H1 (cell line): ENCODE measurements around the gene ADCY2. TPM values are rescaled to one million over a fixed set of nuclear protein-coding genes. Genes with fewer than 3 reads are reported as not detected.

Experiments used
- CTCF ChIA-PET: fragments of 300-600 bp; sonication (Branson Sonifier 250); formaldehyde crosslinking; loops from one replicate; lab custom pipeline; 2021; ENCODE audit not compliant: partially characterized antibody; lab: Charles Lee
- POLR2A ChIA-PET: fragments of 300-600 bp; sonication (Branson Sonifier 250); formaldehyde crosslinking; loops from one replicate; lab custom pipeline; 2021; ENCODE audit warnings: inconsistent platforms; ENCODE audit not compliant: partially characterized antibody; lab: Charles Lee
- DNase-seq, 2 experiments: peaks; one replicate each; pipeline versions ENCODE4 v3.0.0 to v3.0.0-alpha.2; 2010 to 2022; ENCODE audit warnings: low spot score in 2 of 2, low read depth in 1 of 2, mixed read lengths in 1 of 2
- FAIRE-seq: peaks from 2 replicates; lab custom pipeline; 2011; peaks lifted over from hg19 to GRCh38; lab: Jason Lieb, UNC
- H2AFZ ChIP-seq: 2 replicates; pipeline ENCODE4 v1.8.1; 2012; ENCODE audit warnings: low read length, inconsistent platforms
- H2AK5ac ChIP-seq: 2 replicates; pipeline ENCODE4 v1.6.1; 2013; ENCODE audit warnings: low read depth, low read length
- H2BK120ac ChIP-seq: replicated peaks from 2 replicates; pipeline ENCODE3; 2013; ENCODE audit warnings: low read depth, low read length, inconsistent platforms
- H2BK12ac ChIP-seq: 2 replicates; pipeline ENCODE4 v1.6.1; 2013; ENCODE audit warnings: low read depth, low read length
- H2BK15ac ChIP-seq: 2 replicates; pipeline ENCODE4 v1.6.1; 2013; ENCODE audit warnings: low read length
- H2BK20ac ChIP-seq: 2 replicates; pipeline ENCODE4 v1.6.1; 2013; ENCODE audit warnings: low read length
- H2BK5ac ChIP-seq: 2 replicates; pipeline ENCODE4 v1.6.1; 2013; ENCODE audit warnings: low read depth, low read length
- H3K14ac ChIP-seq: 2 replicates; pipeline ENCODE4 v1.6.1; 2013; ENCODE audit warnings: inconsistent platforms; ENCODE audit not compliant: insufficient read length
- H3K18ac ChIP-seq: 2 replicates; pipeline ENCODE4 v1.6.1; 2013; ENCODE audit warnings: low read length; ENCODE audit errors: extremely low read depth
- H3K23ac ChIP-seq: 2 replicates; pipeline ENCODE4 v1.6.1; 2013; ENCODE audit warnings: inconsistent platforms; ENCODE audit not compliant: insufficient read length
- H3K23me2 ChIP-seq: 2 replicates; pipeline ENCODE4 v1.6.1; 2013; ENCODE audit warnings: low read depth, low read length
- H3K27ac ChIP-seq: 2 replicates; pipeline ENCODE4 v1.6.1; 2011; ENCODE audit warnings: low read depth, low read length, inconsistent platforms
- H3K27me3 ChIP-seq, 4 experiments: replicated peaks in 1 of 4; 1 replicate in 1 of 4; 2 replicates in 3 of 4; pipeline versions ENCODE4 v1.6.1 to v1.8.1; 2011 to 2013; ENCODE audit warnings: low read length in 3 of 4, mild to moderate bottlenecking in 3 of 4, inconsistent platforms in 2 of 4, mixed read lengths in 2 of 4, moderate library complexity in 1 of 4; ENCODE audit not compliant: control insufficient read depth in 3 of 4, insufficient read depth in 3 of 4; ENCODE audit errors: extremely low read depth in 1 of 4
- H3K36me3 ChIP-seq, 4 experiments: 2 replicates each; pipeline versions ENCODE4 v1.6.1 to v1.8.1; 2011 to 2013; ENCODE audit warnings: mild to moderate bottlenecking in 4 of 4, low read length in 3 of 4, moderate library complexity in 2 of 4, control low read depth in 1 of 4, inconsistent platforms in 1 of 4; ENCODE audit not compliant: insufficient read depth in 4 of 4, control insufficient read depth in 2 of 4
- H3K4ac ChIP-seq: replicated peaks from 2 replicates; pipeline ENCODE3; 2013; ENCODE audit warnings: low read length, low read depth, mixed read lengths, inconsistent platforms; ENCODE audit not compliant: insufficient read length
- H3K4me1 ChIP-seq, 4 experiments: replicated peaks in 1 of 4; 1 replicate in 1 of 4; 2 replicates in 3 of 4; pipeline versions ENCODE4 v1.6.1 to v1.8.1; 2011 to 2013; ENCODE audit warnings: low read length in 3 of 4, inconsistent platforms in 2 of 4, mixed read lengths in 1 of 4; ENCODE audit not compliant: insufficient read depth in 4 of 4, control insufficient read depth in 3 of 4
- H3K4me2 ChIP-seq, 2 experiments: 2 replicates each; pipeline versions ENCODE4 v1.6.1 to v1.8.1; 2011 to 2013; ENCODE audit warnings: low read depth in 2 of 2, low read length in 2 of 2, control low read depth in 1 of 2, inconsistent platforms in 1 of 2, mild to moderate bottlenecking in 1 of 2; ENCODE audit not compliant: insufficient read depth in 1 of 2
- H3K4me3 ChIP-seq, 4 experiments: fragments of 200-600, 300-600 bp in 1 of 4; sonication (generic), shearing (Covaris generic), sonication (Bioruptor Twin) in 1 of 4; 2 replicates each; pipeline versions ENCODE4 v1.5.1 to v1.8.1; 2011 to 2016; ENCODE audit warnings: low read length in 4 of 4, low read depth in 3 of 4, control low read depth in 2 of 4, inconsistent platforms in 2 of 4, mild to moderate bottlenecking in 2 of 4, mixed read lengths in 1 of 4, moderate library complexity in 1 of 4; ENCODE audit not compliant: insufficient read depth in 2 of 4; ENCODE audit errors: extremely low read depth in 1 of 4
- H3K56ac ChIP-seq: replicated peaks from 2 replicates; pipeline ENCODE3; 2013; ENCODE audit warnings: low read depth, mild to moderate bottlenecking, mixed read lengths, low read length, inconsistent platforms; ENCODE audit not compliant: insufficient read length
- H3K79me1 ChIP-seq: 2 replicates; pipeline ENCODE4 v1.6.1; 2013; ENCODE audit warnings: low read depth, low read length, control low read depth
- H3K79me2 ChIP-seq, 2 experiments: 2 replicates each; pipeline versions ENCODE4 v1.6.1 to v1.8.1; 2012 to 2013; ENCODE audit warnings: low read length in 2 of 2, mild to moderate bottlenecking in 2 of 2, inconsistent platforms in 1 of 2; ENCODE audit not compliant: insufficient read depth in 2 of 2, control insufficient read depth in 1 of 2
- H3K9ac ChIP-seq, 4 experiments: replicated peaks in 1 of 4; 1 replicate in 1 of 4; 2 replicates in 3 of 4; pipeline versions ENCODE4 v1.6.1 to v1.8.1; 2011 to 2013; ENCODE audit warnings: low read depth in 3 of 4, low read length in 3 of 4, control low read depth in 2 of 4, mild to moderate bottlenecking in 2 of 4, moderate library complexity in 2 of 4, inconsistent platforms in 1 of 4; ENCODE audit errors: extremely low read depth in 1 of 4
- H3K9me3 ChIP-seq, 2 experiments: 2 replicates each; pipeline versions ENCODE4 v1.6.1 to v1.8.1; 2012 to 2013; ENCODE audit warnings: mild to moderate bottlenecking in 2 of 2, moderate library complexity in 2 of 2, control low read depth in 1 of 2, inconsistent platforms in 1 of 2, low read depth in 1 of 2, low read length in 1 of 2, mixed read lengths in 1 of 2; ENCODE audit not compliant: insufficient read depth in 2 of 2
- H4K20me1 ChIP-seq, 2 experiments: replicated peaks in 1 of 2; 2 replicates each; pipeline versions ENCODE3 to v1.8.1; 2011 to 2013; ENCODE audit warnings: inconsistent platforms in 2 of 2, low read length in 2 of 2, mild to moderate bottlenecking in 1 of 2; ENCODE audit not compliant: insufficient read depth in 2 of 2, control insufficient read depth in 1 of 2
- H4K5ac ChIP-seq: 2 replicates; pipeline ENCODE4 v1.6.1; 2013; ENCODE audit warnings: low read length, low read depth, mixed read lengths, inconsistent platforms; ENCODE audit not compliant: insufficient read length
- H4K8ac ChIP-seq: 2 replicates; pipeline ENCODE4 v1.8.0; 2013; ENCODE audit warnings: mild to moderate bottlenecking, moderate library complexity, low read length, inconsistent platforms; ENCODE audit not compliant: insufficient read depth; ENCODE audit errors: extremely low read depth
- H4K91ac ChIP-seq: replicated peaks from 2 replicates; pipeline ENCODE3; 2013; ENCODE audit warnings: low read length, mixed read lengths, inconsistent platforms; ENCODE audit not compliant: insufficient read length
- ATF3 ChIP-seq: IDR thresholded peaks from 2 replicates; pipeline ENCODE4 v1.6.1; 2011; ENCODE audit warnings: low read depth, mild to moderate bottlenecking, low read length; ENCODE audit not compliant: insufficient read depth
- EP300 ChIP-seq, 2 experiments: IDR thresholded peaks; 1 replicate in 1 of 2; 2 replicates in 1 of 2; pipeline ENCODE4 v1.6.1; 2011 to 2012; ENCODE audit warnings: low read depth in 2 of 2, low read length in 2 of 2, mild to moderate bottlenecking in 2 of 2, borderline replicate concordance in 1 of 2, inconsistent platforms in 1 of 2, moderate library complexity in 1 of 2
- GABPA ChIP-seq: IDR thresholded peaks from 2 replicates; pipeline ENCODE4 v1.6.1; 2011; ENCODE audit warnings: mild to moderate bottlenecking, low read length, moderate library complexity, borderline replicate concordance; ENCODE audit not compliant: insufficient read depth
- KDM1A ChIP-seq: fragments of 200-600, 300-600 bp; sonication (generic); IDR thresholded peaks from 2 replicates; pipeline ENCODE4 v1.7.1; 2016; ENCODE audit warnings: mild to moderate bottlenecking, low read length, borderline replicate concordance
- MAX ChIP-seq: IDR thresholded peaks from 2 replicates; pipeline ENCODE4 v1.6.1; 2012; ENCODE audit warnings: inconsistent platforms
- NANOG ChIP-seq: IDR thresholded peaks from 2 replicates; pipeline ENCODE4 v1.6.1; 2011; ENCODE audit warnings: low read length, low read depth, mild to moderate bottlenecking, inconsistent platforms; ENCODE audit not compliant: insufficient read depth, poor library complexity, severe bottlenecking
- NRF1 ChIP-seq: IDR thresholded peaks from 2 replicates; pipeline ENCODE4 v1.6.1; 2011; ENCODE audit warnings: mild to moderate bottlenecking, low read depth, low read length, improper control_type of control experiment
- POLR2AphosphoS5 ChIP-seq: IDR thresholded peaks from 2 replicates; pipeline ENCODE4 v1.6.1; 2011; ENCODE audit warnings: low read depth, low read length
- SP1 ChIP-seq: IDR thresholded peaks from 2 replicates; pipeline ENCODE4 v1.6.1; 2011; ENCODE audit warnings: low read depth, low read length
- SUZ12 ChIP-seq: fragments of 200-600 bp; sonication (generic); IDR thresholded peaks from 2 replicates; pipeline ENCODE4 v1.6.1; 2012; ENCODE audit warnings: mild to moderate bottlenecking, inconsistent platforms, low read length, moderate library complexity, mixed read lengths
- TCF12 ChIP-seq: IDR thresholded peaks from 2 replicates; pipeline ENCODE4 v1.6.1; 2011; ENCODE audit warnings: low read depth, mild to moderate bottlenecking, low read length
- ZNF274 ChIP-seq: IDR thresholded peaks from 2 replicates; pipeline ENCODE4 v1.7.0; 2012; ENCODE audit warnings: low read length, borderline replicate concordance; ENCODE audit errors: extremely low read depth
- WGBS, 2 experiments: shearing (Covaris generic) in 1 of 2; methylation state at CpG; one replicate each; pipeline versions ENCODE4 v1.1.6 to v1.1.7; 2013 to 2015; ENCODE audit warnings: low lambda C conversion rate in 2 of 2, mixed read lengths in 2 of 2, inconsistent platforms in 1 of 2, low coverage in 1 of 2, missing lambda C conversion rate in 1 of 2; ENCODE audit not compliant: insufficient replicate concordance in 2 of 2, insufficient coverage in 1 of 2, insufficient read length in 1 of 2; ENCODE audit errors: extremely low coverage in 1 of 2, missing lambda C conversion rate in 1 of 2; 5-methylcytosine and 5-hydroxymethylcytosine counted together
- polyA plus RNA-seq, 7 experiments: library from polyadenylated mRNA; depleted of rRNA in 3 of 7; stranded (reverse) in 5 of 7; unstranded in 2 of 7; fragments of >200 nt in 5 of 7; fragments of 200-250 nt in 2 of 7; gene quantifications; 1 replicate in 5 of 7; 2 replicates in 1 of 7; 4 replicates in 1 of 7; pipeline versions ENCODE4 v1.2.1 to v1.2.3, GENCODE V29; 2011 to 2013; ENCODE audit warnings: missing spikeins in 2 of 7, mixed read lengths in 2 of 7
- total RNA-seq: library from RNA; stranded (reverse); fragmentation: NEBNext Ultra II Directional; extraction: Animal tissue kit (Norgen Biotek cat#: 25700); gene quantifications from 2 replicates; pipeline ENCODE4 v1.2.1, GENCODE V29; 2021

Gene ADCY2
- total and polyA plus RNA-seq, 2 of the 8 experiments (the other 6 are each of a cell fraction or from before 2014, with no cell fraction given) = 35.8 to 122 TPM

GRCh38 chr5:7667216-7667767 is 271.4 kb downstream of the ADCY2 start:
- Histone ChIP-seq H2AFZ (no peak overlapping the region), H4K8ac (no peak overlapping the region), H3K79me2 (no peaks in the 10 kb centered on the region), H2BK120ac (no peak overlapping the region), H2BK12ac (no peak overlapping the region), H3K14ac (no peak overlapping the region), H3K56ac (no peak overlapping the region), H3K4me3 (no peak overlapping the region), H3K4me2 (no peak overlapping the region), H3K18ac (no peak overlapping the region), H2BK20ac (no peak overlapping the region), H4K5ac (no peak overlapping the region), H2AK5ac (no peak overlapping the region), H4K91ac (no peak overlapping the region), H4K20me1 (no peaks in the 10 kb centered on the region), H3K9ac (no peak overlapping the region), H3K23ac (no peak overlapping the region), H2BK5ac (no peak overlapping the region), H3K36me3 (peaks cover 0 to 5% (median 0%) of the 10 kb centered on the region in 4 experiments; a peak in 1 of 8 replicates), H2BK15ac (no peak overlapping the region), H3K4ac (no peak overlapping the region), H3K79me1 (no peaks in the 10 kb centered on the region), H3K9me3 (peaks cover 0 to 2% of the 10 kb centered on the region in 2 experiments; a peak in 1 of 4 replicates), H3K27me3 (no peaks in the 10 kb centered on the region), H3K27ac (no peak overlapping the region), H3K4me1 (peaks cover 0 to 12% (median 4%) of the 10 kb centered on the region in 4 experiments; a peak in 5 of 7 replicates), H3K23me2 (no peaks in the 10 kb centered on the region)
- no peak for DNase-seq
- POLR2A ChIA-PET = interaction anchor here (1.5 kb wide), 1 partner anchor 24 kb away, joined by 3 read pairs; no protein-coding TSS in a partner anchor
- CTCF ChIA-PET = interaction anchor here (1.4 to 12.2 kb wide), 2 partner anchors 19 to 26 kb away, joined by 3 to 84 read pairs; no protein-coding TSS in a partner anchor
- no peak for FAIRE-seq
- 80% methylated on average over 5 of the region's 5 CpGs; no CpG with 5 or more reads in 1 of the 2 experiments for WGBS, 2 experiments
- TF ChIP-seq TCF12 (no peak), SP1 (no peak), EP300 (IDR thresholded peaks at IDR 0.05; ENCODE audit: borderline replicate concordance in 1 of 2, low read depth in 2 of 2, low read length in 2 of 2) (no peak), POLR2AphosphoS5 (no peak), ZNF274 (no peak), NANOG (no peak), KDM1A (no peak), SUZ12 (no peak), NRF1 (no peak), GABPA (no peak), MAX (no peak), ATF3 (no peak)
